ENCODE measurements around the gene ENOX1. TPM values are rescaled to one million over a fixed set of nuclear protein-coding genes. Genes with fewer than 3 reads are reported as not detected.

Gene ENOX1
- total RNA-seq, 1 experiment from 2014 or later = 1.5 TPM

GRCh38 chr13:43584751-43585150 lies 202.0 kb downstream of the ENOX1 start:
- Mint-ChIP-seq H3K9me3 (ENCODE audit: low read depth, unreplicated experiment) (no peaks in the 10 kb centered on the region), H3K4me1 (ENCODE audit: low read depth, unreplicated experiment) (no peaks in the 10 kb centered on the region), H3K27me3 (ENCODE audit: unreplicated experiment) (no peaks in the 10 kb centered on the region), H3K4me3 (ENCODE audit: low read depth, unreplicated experiment) (no peak overlapping the region), H3K36me3 (ENCODE audit: insufficient read depth, unreplicated experiment) (no peaks in the 10 kb centered on the region), H3K27ac (ENCODE audit: unreplicated experiment) (no peak overlapping the region)
- CTCF ChIA-PET = no interaction called here
- TF ChIP-seq CTCF (IDR thresholded peaks at IDR 0.05; ENCODE audit: unreplicated experiment) = no peak
- intact Hi-C loops (cut with micrococcal nuclease; ENCODE audit: unreplicated experiment) = no loop called here
- no TSS peak for BruUV-seq (replicated peaks)
- DNase-seq = no peak

GRCh38 chr13:43583321-43583720 lies 203.5 kb downstream of the ENOX1 start:
- Mint-ChIP-seq H3K36me3 (ENCODE audit: insufficient read depth, unreplicated experiment) (no peaks in the 10 kb centered on the region), H3K4me3 (ENCODE audit: low read depth, unreplicated experiment) (no peak overlapping the region), H3K4me1 (ENCODE audit: low read depth, unreplicated experiment) (no peaks in the 10 kb centered on the region), H3K27ac (ENCODE audit: unreplicated experiment) (no peak overlapping the region), H3K9me3 (ENCODE audit: low read depth, unreplicated experiment) (no peaks in the 10 kb centered on the region), H3K27me3 (ENCODE audit: unreplicated experiment) (no peaks in the 10 kb centered on the region)
- BruUV-seq (replicated peaks) = no TSS peak
- intact Hi-C loops (cut with micrococcal nuclease; ENCODE audit: unreplicated experiment) = no loop called here
- CTCF ChIA-PET = no interaction called here
- TF ChIP-seq CTCF (IDR thresholded peaks at IDR 0.05; ENCODE audit: unreplicated experiment) = no peak
- no peak for DNase-seq

GRCh38 chr13:43580280-43580679 lies 206.5 kb downstream of the ENOX1 start:
- Mint-ChIP-seq H3K27me3 (ENCODE audit: unreplicated experiment) (no peaks in the 10 kb centered on the region), H3K36me3 (ENCODE audit: insufficient read depth, unreplicated experiment) (no peaks in the 10 kb centered on the region), H3K27ac (ENCODE audit: unreplicated experiment) (no peak overlapping the region), H3K9me3 (ENCODE audit: low read depth, unreplicated experiment) (no peaks in the 10 kb centered on the region), H3K4me1 (ENCODE audit: low read depth, unreplicated experiment) (no peaks in the 10 kb centered on the region), H3K4me3 (ENCODE audit: low read depth, unreplicated experiment) (no peak overlapping the region)
- TF ChIP-seq CTCF (IDR thresholded peaks at IDR 0.05; ENCODE audit: unreplicated experiment) = no peak
- no TSS peak for BruUV-seq (replicated peaks)
- CTCF ChIA-PET = no interaction called here
- no peak for DNase-seq
- intact Hi-C loops (cut with micrococcal nuclease; ENCODE audit: unreplicated experiment) = no loop called here

GRCh38 chr13:43579321-43579720 lies 207.5 kb downstream of the ENOX1 start:
- CTCF ChIA-PET = no interaction called here
- Mint-ChIP-seq H3K4me1 (ENCODE audit: low read depth, unreplicated experiment) (peaks cover 7% of the 10 kb centered on the region), H3K27ac (ENCODE audit: unreplicated experiment) (no peak overlapping the region), H3K9me3 (ENCODE audit: low read depth, unreplicated experiment) (no peaks in the 10 kb centered on the region), H3K27me3 (ENCODE audit: unreplicated experiment) (no peaks in the 10 kb centered on the region), H3K4me3 (ENCODE audit: low read depth, unreplicated experiment) (no peak overlapping the region), H3K36me3 (ENCODE audit: insufficient read depth, unreplicated experiment) (no peaks in the 10 kb centered on the region)
- no peak for DNase-seq
- TF ChIP-seq CTCF (IDR thresholded peaks at IDR 0.05; ENCODE audit: unreplicated experiment) = no peak
- intact Hi-C loops (cut with micrococcal nuclease; ENCODE audit: unreplicated experiment) = loop anchor here (10.0 kb wide), 1 partner anchor 275 kb away; no protein-coding TSS in a partner anchor
- no TSS peak for BruUV-seq (replicated peaks)
